ENCODE data around the gene TBC1D7.

DNA sequence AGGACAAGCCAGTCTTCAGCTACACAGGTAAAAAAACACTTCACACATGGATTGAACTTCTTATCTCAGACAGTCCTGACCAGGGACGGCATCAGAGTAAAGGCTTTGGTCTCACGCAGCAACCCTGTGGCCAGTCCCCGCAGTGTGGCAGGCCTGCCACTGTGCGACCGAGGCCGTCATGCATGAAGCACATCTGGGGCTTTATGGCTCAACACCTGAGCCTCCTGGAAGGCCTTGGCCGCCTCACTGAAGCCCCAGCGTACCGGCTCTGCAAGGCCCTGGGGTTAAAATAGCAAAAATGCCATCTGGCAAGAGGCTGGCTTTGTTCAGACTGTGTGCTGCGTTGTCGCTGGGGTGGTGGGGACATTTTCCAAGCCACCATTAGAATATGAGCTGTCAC, 32.8 kb downstream of the TBC1D7 start:
- TF ChIP-seq POLR2A (IDR thresholded peaks at IDR 0.05), result no peak
- TF ChIP-seq, protein P1, sequence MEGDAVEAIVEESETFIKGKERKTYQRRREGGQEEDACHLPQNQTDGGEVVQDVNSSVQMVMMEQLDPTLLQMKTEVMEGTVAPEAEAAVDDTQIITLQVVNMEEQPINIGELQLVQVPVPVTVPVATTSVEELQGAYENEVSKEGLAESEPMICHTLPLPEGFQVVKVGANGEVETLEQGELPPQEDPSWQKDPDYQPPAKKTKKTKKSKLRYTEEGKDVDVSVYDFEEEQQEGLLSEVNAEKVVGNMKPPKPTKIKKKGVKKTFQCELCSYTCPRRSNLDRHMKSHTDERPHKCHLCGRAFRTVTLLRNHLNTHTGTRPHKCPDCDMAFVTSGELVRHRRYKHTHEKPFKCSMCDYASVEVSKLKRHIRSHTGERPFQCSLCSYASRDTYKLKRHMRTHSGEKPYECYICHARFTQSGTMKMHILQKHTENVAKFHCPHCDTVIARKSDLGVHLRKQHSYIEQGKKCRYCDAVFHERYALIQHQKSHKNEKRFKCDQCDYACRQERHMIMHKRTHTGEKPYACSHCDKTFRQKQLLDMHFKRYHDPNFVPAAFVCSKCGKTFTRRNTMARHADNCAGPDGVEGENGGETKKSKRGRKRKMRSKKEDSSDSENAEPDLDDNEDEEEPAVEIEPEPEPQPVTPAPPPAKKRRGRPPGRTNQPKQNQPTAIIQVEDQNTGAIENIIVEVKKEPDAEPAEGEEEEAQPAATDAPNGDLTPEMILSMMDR (IDR thresholded peaks at IDR 0.05), result no peak

All from upper lobe of left lung (tissue), 4 donors.